GM23338 (cell line): ENCODE results near the gene LMO1. TPM values are rescaled to one million over a fixed set of nuclear protein-coding genes. Genes with fewer than 3 reads are reported as not detected.

Source experiments
- ATAC-seq: fragments of 200-7000 bp; cut with Tn5 transposase; 3 replicates; pipeline ENCODE4 v1.9.1; 2020
- DNase-seq: peaks from one replicate; pipeline ENCODE4 v3.0.0-alpha.2; 2015; ENCODE audit warnings: low spot score
- H2AFZ ChIP-seq: fragments of 200-600 bp; sonication (generic); 2 replicates; pipeline ENCODE4 v1.8.0; 2016; ENCODE audit warnings: antibody characterized with exemption, mild to moderate bottlenecking, moderate library complexity
- H3F3A ChIP-seq: fragments of 200-600 bp; sonication (generic); replicated peaks from 2 replicates; pipeline ENCODE4 v1.8.0; 2017; ENCODE audit warnings: antibody characterized with exemption, mixed run types, low read depth
- H3K27ac ChIP-seq: fragments of 200-600 bp; sonication (generic); 2 replicates; pipeline ENCODE4 v1.6.1; 2016; ENCODE audit warnings: low read depth
- H3K27me3 ChIP-seq: fragments of 200-600 bp; sonication (generic); 2 replicates; pipeline ENCODE4 v1.8.0; 2016; ENCODE audit warnings: mild to moderate bottlenecking, mixed run types, moderate library complexity; ENCODE audit not compliant: insufficient read depth
- H3K36me3 ChIP-seq: fragments of 200-600 bp; sonication (generic); 2 replicates; pipeline ENCODE4 v1.8.0; 2016; ENCODE audit warnings: mild to moderate bottlenecking; ENCODE audit not compliant: insufficient read depth
- H3K4me1 ChIP-seq: fragments of 200-600 bp; sonication (generic); 2 replicates; pipeline ENCODE4 v1.8.0; 2016; ENCODE audit warnings: mild to moderate bottlenecking, moderate library complexity; ENCODE audit not compliant: insufficient read depth
- H3K4me2 ChIP-seq: fragments of 200-600 bp; sonication (generic); 2 replicates; pipeline ENCODE4 v1.7.1; 2017; ENCODE audit warnings: mixed run types
- H3K4me3 ChIP-seq: fragments of 200-600 bp; sonication (generic); 2 replicates; pipeline ENCODE4 v1.6.1; 2016; ENCODE audit warnings: mixed run types
- H3K79me2 ChIP-seq: fragments of 200-600 bp; sonication (generic); replicated peaks from 2 replicates; pipeline ENCODE4 v1.8.0; 2017; ENCODE audit warnings: mild to moderate bottlenecking; ENCODE audit not compliant: insufficient read depth
- H3K9me2 ChIP-seq: fragments of 200-600 bp; sonication (generic); 2 replicates; pipeline ENCODE4 v1.8.0; 2017; ENCODE audit not compliant: insufficient read depth
- H4K20me1 ChIP-seq: fragments of 200-600 bp; sonication (generic); replicated peaks from 2 replicates; pipeline ENCODE4 v1.8.0; 2017; ENCODE audit warnings: mild to moderate bottlenecking; ENCODE audit not compliant: insufficient read depth
- H3K27ac Mint-ChIP-seq: 2 replicates; pipeline ENCODE4 v1.8.0; 2020; ENCODE audit warnings: inconsistent platforms, mild to moderate bottlenecking, moderate library complexity, mixed read lengths
- H3K27me3 Mint-ChIP-seq: 3 replicates; pipeline ENCODE4 v1.8.0; 2022; ENCODE audit warnings: low read depth, mild to moderate bottlenecking, moderate library complexity, mixed read lengths, inconsistent platforms; ENCODE audit not compliant: insufficient read depth, poor library complexity
- H3K36me3 Mint-ChIP-seq: 3 replicates; pipeline ENCODE4 v1.8.0; 2021; ENCODE audit warnings: low read depth, mild to moderate bottlenecking, inconsistent platforms, moderate library complexity, mixed read lengths
- H3K4me1 Mint-ChIP-seq: 3 replicates; pipeline ENCODE4 v1.8.0; 2020; ENCODE audit warnings: mild to moderate bottlenecking, inconsistent platforms, mixed read lengths
- H3K4me3 Mint-ChIP-seq: 3 replicates; pipeline ENCODE4 v1.8.0; 2021; ENCODE audit warnings: moderate library complexity, mild to moderate bottlenecking, inconsistent platforms, mixed read lengths
- H3K9me3 Mint-ChIP-seq: 3 replicates; pipeline ENCODE4 v1.8.0; 2020; ENCODE audit warnings: moderate library complexity, mild to moderate bottlenecking, inconsistent platforms, mixed read lengths
- ETS1 ChIP-seq: IDR thresholded peaks from 2 replicates; pipeline ENCODE4 v1.6.1; 2016; ENCODE audit warnings: antibody characterized with exemption
- EZH2 ChIP-seq: fragments of 200-600 bp; sonication (generic); IDR thresholded peaks from one replicate; pipeline ENCODE4 v1.8.0; 2017; ENCODE audit warnings: antibody characterized with exemption, mild to moderate bottlenecking, low read depth; ENCODE audit not compliant: unreplicated experiment
- POLR2AphosphoS5 ChIP-seq: IDR thresholded peaks from 2 replicates; pipeline ENCODE4 v1.6.1; 2016; ENCODE audit warnings: antibody characterized with exemption, low read depth
- STAT1 ChIP-seq: IDR thresholded peaks from one replicate; pipeline ENCODE4 v1.6.1; 2016; ENCODE audit warnings: antibody characterized with exemption; ENCODE audit not compliant: unreplicated experiment
- polyA plus RNA-seq: library from polyadenylated mRNA; unstranded; fragments of >200 nt; fragmentation: Nextera tagmentation; extraction: Ambion mirVana; gene quantifications from 2 replicates; pipeline ENCODE4 v1.2.1, GENCODE V29; 2016
- total RNA-seq: library from RNA; depleted of rRNA; stranded (reverse); fragments of >200 nt; shearing (Covaris generic); gene quantifications from 2 replicates; pipeline ENCODE4 v1.2.3, GENCODE V29; 2014
- TF ChIP-seq, protein P1 (sequence below): fragments of 250-450 bp; sonication (Bioruptor Pico); IDR thresholded peaks from 2 replicates; pipeline ENCODE4 v1.5.0; 2020; ENCODE audit warnings: mild to moderate bottlenecking, moderate library complexity

LMO1 gene
- total and polyA plus RNA-seq, 2 experiments from 2014 or later, result 0.40 TPM; not detected in 1

GRCh38 chr11:8292351-8292750 lies 28.7 kb upstream of the LMO1 start:
- peaks cover 7% of the 10 kb centered on the region for H3K27me3 Mint-ChIP-seq
- no peaks in the 10 kb centered on the region for H3K9me2 ChIP-seq
- H3K27ac ChIP-seq, result no peak overlapping the region
- TF ChIP-seq POLR2AphosphoS5, result no peak
- TF ChIP-seq, protein P1, sequence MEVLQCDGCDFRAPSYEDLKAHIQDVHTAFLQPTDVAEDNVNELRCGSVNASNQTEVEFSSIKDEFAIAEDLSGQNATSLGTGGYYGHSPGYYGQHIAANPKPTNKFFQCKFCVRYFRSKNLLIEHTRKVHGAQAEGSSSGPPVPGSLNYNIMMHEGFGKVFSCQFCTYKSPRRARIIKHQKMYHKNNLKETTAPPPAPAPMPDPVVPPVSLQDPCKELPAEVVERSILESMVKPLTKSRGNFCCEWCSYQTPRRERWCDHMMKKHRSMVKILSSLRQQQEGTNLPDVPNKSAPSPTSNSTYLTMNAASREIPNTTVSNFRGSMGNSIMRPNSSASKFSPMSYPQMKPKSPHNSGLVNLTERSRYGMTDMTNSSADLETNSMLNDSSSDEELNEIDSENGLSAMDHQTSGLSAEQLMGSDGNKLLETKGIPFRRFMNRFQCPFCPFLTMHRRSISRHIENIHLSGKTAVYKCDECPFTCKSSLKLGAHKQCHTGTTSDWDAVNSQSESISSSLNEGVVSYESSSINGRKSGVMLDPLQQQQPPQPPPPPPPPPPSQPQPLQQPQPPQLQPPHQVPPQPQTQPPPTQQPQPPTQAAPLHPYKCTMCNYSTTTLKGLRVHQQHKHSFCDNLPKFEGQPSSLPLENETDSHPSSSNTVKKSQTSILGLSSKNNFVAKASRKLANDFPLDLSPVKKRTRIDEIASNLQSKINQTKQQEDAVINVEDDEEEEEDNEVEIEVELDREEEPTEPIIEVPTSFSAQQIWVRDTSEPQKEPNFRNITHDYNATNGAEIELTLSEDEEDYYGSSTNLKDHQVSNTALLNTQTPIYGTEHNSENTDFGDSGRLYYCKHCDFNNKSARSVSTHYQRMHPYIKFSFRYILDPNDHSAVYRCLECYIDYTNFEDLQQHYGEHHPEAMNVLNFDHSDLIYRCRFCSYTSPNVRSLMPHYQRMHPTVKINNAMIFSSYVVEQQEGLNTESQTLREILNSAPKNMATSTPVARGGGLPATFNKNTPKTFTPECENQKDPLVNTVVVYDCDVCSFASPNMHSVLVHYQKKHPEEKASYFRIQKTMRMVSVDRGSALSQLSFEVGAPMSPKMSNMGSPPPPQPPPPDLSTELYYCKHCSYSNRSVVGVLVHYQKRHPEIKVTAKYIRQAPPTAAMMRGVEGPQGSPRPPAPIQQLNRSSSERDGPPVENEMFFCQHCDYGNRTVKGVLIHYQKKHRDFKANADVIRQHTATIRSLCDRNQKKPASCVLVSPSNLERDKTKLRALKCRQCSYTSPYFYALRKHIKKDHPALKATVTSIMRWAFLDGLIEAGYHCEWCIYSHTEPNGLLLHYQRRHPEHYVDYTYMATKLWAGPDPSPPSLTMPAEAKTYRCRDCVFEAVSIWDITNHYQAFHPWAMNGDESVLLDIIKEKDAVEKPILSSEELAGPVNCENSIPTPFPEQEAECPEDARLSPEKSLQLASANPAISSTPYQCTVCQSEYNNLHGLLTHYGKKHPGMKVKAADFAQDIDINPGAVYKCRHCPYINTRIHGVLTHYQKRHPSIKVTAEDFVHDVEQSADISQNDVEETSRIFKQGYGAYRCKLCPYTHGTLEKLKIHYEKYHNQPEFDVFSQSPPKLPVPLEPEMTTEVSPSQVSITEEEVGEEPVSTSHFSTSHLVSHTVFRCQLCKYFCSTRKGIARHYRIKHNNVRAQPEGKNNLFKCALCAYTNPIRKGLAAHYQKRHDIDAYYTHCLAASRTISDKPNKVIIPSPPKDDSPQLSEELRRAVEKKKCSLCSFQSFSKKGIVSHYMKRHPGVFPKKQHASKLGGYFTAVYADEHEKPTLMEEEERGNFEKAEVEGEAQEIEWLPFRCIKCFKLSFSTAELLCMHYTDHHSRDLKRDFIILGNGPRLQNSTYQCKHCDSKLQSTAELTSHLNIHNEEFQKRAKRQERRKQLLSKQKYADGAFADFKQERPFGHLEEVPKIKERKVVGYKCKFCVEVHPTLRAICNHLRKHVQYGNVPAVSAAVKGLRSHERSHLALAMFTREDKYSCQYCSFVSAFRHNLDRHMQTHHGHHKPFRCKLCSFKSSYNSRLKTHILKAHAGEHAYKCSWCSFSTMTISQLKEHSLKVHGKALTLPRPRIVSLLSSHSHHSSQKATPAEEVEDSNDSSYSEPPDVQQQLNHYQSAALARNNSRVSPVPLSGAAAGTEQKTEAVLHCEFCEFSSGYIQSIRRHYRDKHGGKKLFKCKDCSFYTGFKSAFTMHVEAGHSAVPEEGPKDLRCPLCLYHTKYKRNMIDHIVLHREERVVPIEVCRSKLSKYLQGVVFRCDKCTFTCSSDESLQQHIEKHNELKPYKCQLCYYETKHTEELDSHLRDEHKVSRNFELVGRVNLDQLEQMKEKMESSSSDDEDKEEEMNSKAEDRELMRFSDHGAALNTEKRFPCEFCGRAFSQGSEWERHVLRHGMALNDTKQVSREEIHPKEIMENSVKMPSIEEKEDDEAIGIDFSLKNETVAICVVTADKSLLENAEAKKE (CRISPR knock-in tag), result no peak
- no peak for TF ChIP-seq EZH2
- TF ChIP-seq ETS1, result no peak
- TF ChIP-seq STAT1, result no peak
- no peaks in the 10 kb centered on the region for H3K9me3 Mint-ChIP-seq
- no peaks in the 10 kb centered on the region for H3K27me3 ChIP-seq
- H3K4me1 ChIP-seq, result no peaks in the 10 kb centered on the region
- no peak overlapping the region for H2AFZ ChIP-seq
- H3K4me2 ChIP-seq, result no peak overlapping the region
- peaks cover 11% of the 10 kb centered on the region for H3K4me1 Mint-ChIP-seq
- no peaks in the 10 kb centered on the region for H3K36me3 ChIP-seq
- no peaks in the 10 kb centered on the region for H3F3A ChIP-seq
- no peak overlapping the region for H3K4me3 Mint-ChIP-seq
- H3K36me3 Mint-ChIP-seq, result no peaks in the 10 kb centered on the region
- H3K27ac Mint-ChIP-seq, result no peak overlapping the region
- ATAC-seq (no peak), DNase-seq (no peak)
- H3K79me2 ChIP-seq, result no peaks in the 10 kb centered on the region
- H3K4me3 ChIP-seq, result no peak overlapping the region
- no peaks in the 10 kb centered on the region for H4K20me1 ChIP-seq
